K562 (cell line): ENCODE data around the gene NABP2. TPM values are rescaled to one million over a fixed set of nuclear protein-coding genes. Genes with fewer than 3 reads are reported as not detected.

Source experiments
- ARID1B ChIP-seq: fragments of 450-650 bp; IDR thresholded peaks from 2 replicates; pipeline ENCODE4 v1.6.1; 2016; ENCODE audit warnings: antibody characterized with exemption, mild to moderate bottlenecking, inconsistent platforms
- BCOR ChIP-seq: fragments of 450-650 bp; IDR thresholded peaks from 2 replicates; pipeline ENCODE4 v1.6.1; 2016
- BHLHE40 ChIP-seq: IDR thresholded peaks from 2 replicates; pipeline ENCODE4 v1.6.1; 2011; ENCODE audit warnings: low read length, improper control_type of control experiment
- CHAMP1 ChIP-seq: fragments of 450-650 bp; IDR thresholded peaks from 2 replicates; pipeline ENCODE4 v1.6.1; 2016; ENCODE audit warnings: mild to moderate bottlenecking
- ESRRA ChIP-seq: fragments of 450-650 bp; IDR thresholded peaks from 2 replicates; pipeline ENCODE4 v1.6.1; 2014; ENCODE audit warnings: low read depth, mild to moderate bottlenecking, moderate library complexity, borderline replicate concordance
- FOXP1 ChIP-seq: sonication (generic); formaldehyde crosslinking; IDR thresholded peaks from 2 replicates; pipeline ENCODE4 v1.8.0; 2022; ENCODE audit warnings: mild to moderate bottlenecking, missing genetic modification reagents
- HEY1 ChIP-seq: fragments of 250-450 bp; sonication (Bioruptor Pico); IDR thresholded peaks from 2 replicates; pipeline ENCODE4 v1.5.0; 2020; ENCODE audit warnings: mild to moderate bottlenecking, moderate library complexity, borderline replicate concordance
- IRF1 ChIP-seq: sonication (generic); formaldehyde crosslinking; IDR thresholded peaks from 2 replicates; pipeline ENCODE4 v1.8.0; 2022; ENCODE audit warnings: missing genetic modification reagents, mild to moderate bottlenecking, borderline replicate concordance
- JUND ChIP-seq, 2 experiments: IDR thresholded peaks; 2 replicates in 1 of 2; 3 replicates in 1 of 2; pipeline ENCODE4 v1.6.1; 2011; ENCODE audit warnings: borderline replicate concordance in 2 of 2, low read depth in 2 of 2, low read length in 2 of 2, improper control_type of control experiment in 1 of 2, missing biosample characterization in 1 of 2, missing genetic modification characterization in 1 of 2, missing genetic modification reagents in 1 of 2
- MTF1 ChIP-seq: fragments of 250-450 bp; sonication (Bioruptor Pico); IDR thresholded peaks from 2 replicates; pipeline ENCODE4 v1.9.0; 2021; ENCODE audit warnings: moderate library complexity, mild to moderate bottlenecking, inconsistent platforms, borderline replicate concordance
- NCOA1 ChIP-seq: fragments of 450-650 bp; IDR thresholded peaks from 2 replicates; pipeline ENCODE4 v1.6.1; 2016; ENCODE audit warnings: low read depth
- NCOR1 ChIP-seq: fragments of 450-650 bp; IDR thresholded peaks from 2 replicates; pipeline ENCODE4 v1.6.1; 2016; ENCODE audit warnings: mild to moderate bottlenecking, moderate library complexity
- NR1H2 ChIP-seq: sonication (generic); formaldehyde crosslinking; IDR thresholded peaks from 2 replicates; pipeline ENCODE4 v1.4.0; 2020; ENCODE audit warnings: mild to moderate bottlenecking, missing genetic modification reagents
- TSC22D4 ChIP-seq: fragments of 450-650 bp; IDR thresholded peaks from 2 replicates; pipeline ENCODE4 v1.6.1; 2016; ENCODE audit warnings: missing genetic modification characterization, missing biosample characterization, control low read depth
- ZEB2 ChIP-seq: fragments of 450-650 bp; IDR thresholded peaks from 2 replicates; pipeline ENCODE4 v1.6.1; 2016
- ZNF184 ChIP-seq: sonication (generic); formaldehyde crosslinking; IDR thresholded peaks from 2 replicates; pipeline ENCODE4 v1.5.0; 2020; ENCODE audit warnings: missing genetic modification reagents
- polyA plus RNA-seq, 8 experiments: library from polyadenylated mRNA; depleted of rRNA in 4 of 8; stranded (reverse) in 5 of 8; unstranded in 3 of 8; fragments of >200 nt; fragmentation: Nextera tagmentation in 2 of 8; fragmentation: Illumina TruSeq in 1 of 8; extraction: Ambion mirVana in 2 of 8; extraction: Trizol in 1 of 8; gene quantifications; 2 replicates each; pipeline versions ENCODE4 v1.2.1 to v1.2.3, GENCODE V29; 2011 to 2014; ENCODE audit warnings: inconsistent platforms in 1 of 8, missing spikeins in 1 of 8
- total RNA-seq, 7 experiments: library from RNA; depleted of rRNA in 6 of 7; stranded (reverse); fragments of >200 nt in 6 of 7; fragmentation: Illumina TruSeq in 2 of 7; extraction: Trizol in 2 of 7; gene quantifications; 2 replicates each; pipeline versions ENCODE4 v1.2.1 to v1.2.3, GENCODE V29; 2011 to 2021; ENCODE audit warnings: low replicate concordance in 1 of 7

The NABP2 gene
- total and polyA plus RNA-seq, 9 of the 15 experiments (the other 6 are each of a cell fraction or from before 2014, with no cell fraction given) = 11.3 to 60.6 (median 43.5) TPM

GRCh38 chr12:56261503-56262232 lies 37.5 kb downstream of the NABP2 start (continued):
- TF ChIP-seq CHAMP1 (no peak), BCOR (peak; percentile 67), IRF1 (no peak), MTF1 (no peak), HEY1 (CRISPR knock-in tag) (no peak), JUND (IDR thresholded peaks at IDR 0.05; ENCODE audit: borderline replicate concordance, low read depth, low read length) (no peak), JUND (tag; IDR thresholded peaks at IDR 0.05; ENCODE audit: borderline replicate concordance, low read depth, low read length) (0 out of 3 replicates have a peak, but pooled peaks have one; percentile 14), BHLHE40 (0 out of 2 replicates have a peak, but pooled peaks have one; percentile 16), ESRRA (no peak), ZNF184 (no peak), NR1H2 (CRISPR knock-in tag) (no peak), NCOR1 (no peak), NCOA1 (no peak), ARID1B (no peak), FOXP1 (CRISPR knock-in tag) (no peak), TSC22D4 (tag) (no peak), ZEB2 (no peak)
